Sigmoid colon (tissue), 7 donors: ENCODE data around the gene S100A16. TPM values are rescaled to one million over a fixed set of nuclear protein-coding genes. Genes with fewer than 3 reads are reported as not detected.

Experiments
- DNase-seq: peaks from one replicate; pipeline ENCODE4 v3.0.0-alpha.2; 2019
- H3K27ac ChIP-seq, 4 donors: fragments of 200-600 bp; sonication (generic); one replicate each; pipeline ENCODE4 v1.5.1; 2016 to 2019; ENCODE audit warnings: mild to moderate bottlenecking in 1 of 4
- H3K27me3 ChIP-seq, 3 donors: fragments of 200-600 bp; sonication (generic); one replicate each; pipeline ENCODE4 v1.5.1; 2019; ENCODE audit warnings: mild to moderate bottlenecking in 1 of 3
- H3K36me3 ChIP-seq, 4 donors: fragments of 200-600 bp; sonication (generic); one replicate each; pipeline ENCODE4 v1.5.1; 2016 to 2019
- H3K4me1 ChIP-seq, 4 donors: fragments of 200-600 bp; sonication (generic); one replicate each; pipeline ENCODE4 v1.5.1; 2017 to 2019
- H3K4me3 ChIP-seq, 4 donors: fragments of 200-600 bp; sonication (generic); one replicate each; pipeline ENCODE4 v1.5.1; 2017 to 2019; ENCODE audit warnings: mild to moderate bottlenecking in 2 of 4, moderate library complexity in 1 of 4
- H3K9me3 ChIP-seq, 4 donors: fragments of 200-600 bp in 3 of 4; sonication (generic) in 3 of 4; one replicate each; pipeline versions ENCODE4 v1.5.1 to v1.6.1; 2013 to 2019
- CTCF ChIP-seq, 4 experiments: fragments of 450-650 bp in 3 of 4; fragments of 200-600 bp in 1 of 4; IDR thresholded peaks; one replicate each; pipeline ENCODE4 v1.5.1; 2016 to 2019; ENCODE audit warnings: antibody characterized with exemption in 4 of 4, mild to moderate bottlenecking in 3 of 4, moderate library complexity in 2 of 4
- EP300 ChIP-seq, 4 donors: sonication (generic); formaldehyde crosslinking; IDR thresholded peaks; one replicate each; pipeline ENCODE4 v1.6.1; 2017; ENCODE audit warnings: antibody characterized with exemption in 4 of 4
- POLR2A ChIP-seq, 2 donors: fragments of 450-650 bp; IDR thresholded peaks; one replicate each; pipeline ENCODE4 v1.6.1; 2016; ENCODE audit warnings: antibody characterized with exemption in 2 of 2, mild to moderate bottlenecking in 2 of 2, moderate library complexity in 2 of 2
- POLR2AphosphoS5 ChIP-seq, 4 donors: sonication (generic); formaldehyde crosslinking; IDR thresholded peaks; one replicate each; pipeline ENCODE4 v1.6.1; 2017; ENCODE audit warnings: antibody characterized with exemption in 4 of 4
- WGBS, 2 donors: extraction: QIAGEN DNeasy Blood & Tissue Kit; methylation state at CpG; one replicate each; pipeline ENCODE4 v1.1.7; 2013; 5-methylcytosine and 5-hydroxymethylcytosine counted together
- intact Hi-C: fragments of 100-400 bp; cut with DNase I; formaldehyde crosslinking; loops from one replicate; pipeline ENCODE4 v1.15.1; 2023
- polyA plus RNA-seq, 3 donors: library from polyadenylated mRNA; stranded (reverse); fragments of 200-250 nt; gene quantifications; one replicate each; pipeline ENCODE4 v1.2.3, GENCODE V29; 2013
- total RNA-seq, 4 donors: library from RNA; depleted of rRNA; stranded (reverse); fragments of >200 nt; gene quantifications; one replicate each; pipeline ENCODE4 v1.1.0, GENCODE V29; 2016
- donor health status: healthy with polysubstance abuse.
- donor health status: Bipolar disorder and iron deficiency.
- donor health status: healthy.

The S100A16 gene
- total and polyA plus RNA-seq, 7 donors, result 35.6 to 492 (median 49.9) TPM

GRCh38 chr1:153614906-153615305 lies 2.0 kb upstream of the S100A16 start:
- TF ChIP-seq EP300 (IDR thresholded peaks at IDR 0.05), result no peak
- TF ChIP-seq CTCF (IDR thresholded peaks at IDR 0.05), result no peak
- no peak for TF ChIP-seq POLR2AphosphoS5 (IDR thresholded peaks at IDR 0.05)
- TF ChIP-seq POLR2A (IDR thresholded peaks at IDR 0.05), result no peak
- H3K9me3 ChIP-seq, result no peaks in the 10 kb centered on the region
- H3K27ac ChIP-seq, result no peak overlapping the region
- H3K27me3 ChIP-seq, result no peaks in the 10 kb centered on the region
- peaks cover 0 to 17% (median 10%) of the 10 kb centered on the region in 4 donors for H3K36me3 ChIP-seq
- no peak for DNase-seq
- H3K4me3 ChIP-seq, result no peak overlapping the region
- peaks cover 0 to 44% (median 36%) of the 10 kb centered on the region in 4 donors for H3K4me1 ChIP-seq
- 90 to 92% methylated on average over 7 of the region's 7 CpGs for WGBS, 2 donors
- intact Hi-C loops, result loop anchor here (5.0 kb wide), 2 partner anchors 83 to 103 kb away; no protein-coding TSS in a partner anchor

GRCh38 chr1:153614189-153614900 lies 1.4 kb upstream of the S100A16 start:
- no peak overlapping the region for H3K27ac ChIP-seq
- H3K4me1 ChIP-seq, result peaks cover 0 to 50% (median 42%) of the 10 kb centered on the region in 4 donors
- H3K4me3 ChIP-seq, result no peak overlapping the region
- intact Hi-C loops, result loop anchor here (5.0 kb wide), 1 partner anchor 82 kb away; no protein-coding TSS in a partner anchor
- DNase-seq, result no peak
- WGBS, 2 donors, result 57 to 79% methylated on average over 2 of the region's 2 CpGs
- no peaks in the 10 kb centered on the region for H3K9me3 ChIP-seq
- no peak for TF ChIP-seq EP300 (IDR thresholded peaks at IDR 0.05)
- no peak for TF ChIP-seq CTCF (IDR thresholded peaks at IDR 0.05)
- TF ChIP-seq POLR2AphosphoS5 (IDR thresholded peaks at IDR 0.05), result no peak
- no peak for TF ChIP-seq POLR2A (IDR thresholded peaks at IDR 0.05)
- peaks cover 0 to 11% (median 8%) of the 10 kb centered on the region in 4 donors for H3K36me3 ChIP-seq
- H3K27me3 ChIP-seq, result no peaks in the 10 kb centered on the region

GRCh38 chr1:153613406-153613805 lies 469 bp upstream of the S100A16 start:
- peaks cover 0 to 59% (median 50%) of the 10 kb centered on the region in 4 donors for H3K4me1 ChIP-seq

GRCh38 chr1:153612111-153612754 lies 704 bp downstream of the S100A16 start:
- Histone ChIP-seq H3K27ac (peak overlapping the region; percentile 82 to 90 (median 86)), H3K27me3 (no peaks in the 10 kb centered on the region), H3K36me3 (peaks cover 0 to 8% (median 3%) of the 10 kb centered on the region in 4 donors), H3K4me3 (peak overlapping the region; percentile 66 to 72 (median 68)), H3K4me1 (peaks cover 0 to 61% (median 49%) of the 10 kb centered on the region in 4 donors), H3K9me3 (no peaks in the 10 kb centered on the region)
- 16 to 58% methylated on average over 11 of the region's 11 CpGs for WGBS, 2 donors
- intact Hi-C loops, result loop anchor here (5.0 kb wide), 1 partner anchor 80 kb away; no protein-coding TSS in a partner anchor
- TF ChIP-seq POLR2AphosphoS5 (IDR thresholded peaks at IDR 0.05) (no peak), POLR2A (IDR thresholded peaks at IDR 0.05) (no peak)
- no peak for DNase-seq

More at GRCh38 chr1:153613406-153613805, 469 bp upstream of the S100A16 start:
- Histone ChIP-seq H3K36me3 (peaks cover 0 to 2% (median 0%) of the 10 kb centered on the region in 4 donors), H3K9me3 (no peaks in the 10 kb centered on the region), H3K27me3 (no peaks in the 10 kb centered on the region), H3K27ac (peak overlapping the region; percentile 82 to 90 (median 86)), H3K4me3 (peak overlapping the region in 3 of 4 donors; percentile 66 to 72 (median 68))
- DNase-seq, result no peak
- no peak for TF ChIP-seq CTCF (IDR thresholded peaks at IDR 0.05)
- TF ChIP-seq EP300 (IDR thresholded peaks at IDR 0.05), result no peak
- no peak for TF ChIP-seq POLR2A (IDR thresholded peaks at IDR 0.05)
- TF ChIP-seq POLR2AphosphoS5 (IDR thresholded peaks at IDR 0.05), result no peak
- intact Hi-C loops, result loop anchor here (5.0 kb wide), 1 partner anchor 81 kb away; no protein-coding TSS in a partner anchor
- 39 to 75% methylated on average over 5 of the region's 5 CpGs for WGBS, 2 donors

GRCh38 chr1:153611356-153611755 lies 1.6 kb downstream of the S100A16 start:
- peak overlapping the region in 3 of 4 donors; percentile 82 to 90 (median 85) for H3K27ac ChIP-seq
- H3K27me3 ChIP-seq, result no peaks in the 10 kb centered on the region
- intact Hi-C loops, result loop anchor here (5.0 kb wide), 1 partner anchor 79 kb away; no protein-coding TSS in a partner anchor
- DNase-seq, result no peak
- no peaks in the 10 kb centered on the region for H3K9me3 ChIP-seq
- H3K4me1 ChIP-seq, result peaks cover 0 to 52% (median 46%) of the 10 kb centered on the region in 4 donors
- H3K36me3 ChIP-seq, result peaks cover 0 to 17% (median 12%) of the 10 kb centered on the region in 4 donors
- H3K4me3 ChIP-seq, result peak overlapping the region; percentile 66 to 72 (median 68)
- TF ChIP-seq POLR2AphosphoS5 (IDR thresholded peaks at IDR 0.05) (no peak), EP300 (IDR thresholded peaks at IDR 0.05) (no peak), CTCF (IDR thresholded peaks at IDR 0.05) (no peak), POLR2A (IDR thresholded peaks at IDR 0.05) (no peak)
- WGBS, 2 donors, result 32 to 71% methylated on average over 1 of the region's 1 CpG
